PFSK-1 (cell line): ENCODE data around the gene TMED4.

ENCODE experiments used
- FOXP2 ChIP-seq: optimal IDR thresholded peaks from 2 replicates; pipeline ENCODE3; 2011; ENCODE audit warnings: borderline replicate concordance, control low read depth, inconsistent platforms; ENCODE audit not compliant: insufficient read depth; ENCODE audit errors: extremely low read length, extremely low read depth
- POLR2AphosphoS5 ChIP-seq: IDR thresholded peaks from 2 replicates; pipeline ENCODE4 v1.6.1; 2012; ENCODE audit warnings: low read depth, mild to moderate bottlenecking, control low read depth, low read length, moderate library complexity
- SIN3A ChIP-seq: IDR thresholded peaks from 2 replicates; pipeline ENCODE4 v1.6.1; 2012; ENCODE audit warnings: mild to moderate bottlenecking, low read length, moderate library complexity, borderline replicate concordance; ENCODE audit not compliant: insufficient read depth
- TAF1 ChIP-seq: IDR thresholded peaks from 2 replicates; pipeline ENCODE4 v1.6.1; 2012; ENCODE audit warnings: low read length, control low read depth, borderline replicate concordance; ENCODE audit not compliant: insufficient read depth
- TF ChIP-seq, protein P1 (sequence below), 2 experiments: IDR thresholded peaks; 2 replicates each; pipeline versions ENCODE4 v1.6.1 to v1.8.0; 2011 to 2012; ENCODE audit warnings: low read depth in 2 of 2, low read length in 2 of 2, control low read depth in 1 of 2, inconsistent platforms in 1 of 2, mild to moderate bottlenecking in 1 of 2, moderate library complexity in 1 of 2; ENCODE audit not compliant: insufficient read depth in 1 of 2

TMED4 gene

DNA sequence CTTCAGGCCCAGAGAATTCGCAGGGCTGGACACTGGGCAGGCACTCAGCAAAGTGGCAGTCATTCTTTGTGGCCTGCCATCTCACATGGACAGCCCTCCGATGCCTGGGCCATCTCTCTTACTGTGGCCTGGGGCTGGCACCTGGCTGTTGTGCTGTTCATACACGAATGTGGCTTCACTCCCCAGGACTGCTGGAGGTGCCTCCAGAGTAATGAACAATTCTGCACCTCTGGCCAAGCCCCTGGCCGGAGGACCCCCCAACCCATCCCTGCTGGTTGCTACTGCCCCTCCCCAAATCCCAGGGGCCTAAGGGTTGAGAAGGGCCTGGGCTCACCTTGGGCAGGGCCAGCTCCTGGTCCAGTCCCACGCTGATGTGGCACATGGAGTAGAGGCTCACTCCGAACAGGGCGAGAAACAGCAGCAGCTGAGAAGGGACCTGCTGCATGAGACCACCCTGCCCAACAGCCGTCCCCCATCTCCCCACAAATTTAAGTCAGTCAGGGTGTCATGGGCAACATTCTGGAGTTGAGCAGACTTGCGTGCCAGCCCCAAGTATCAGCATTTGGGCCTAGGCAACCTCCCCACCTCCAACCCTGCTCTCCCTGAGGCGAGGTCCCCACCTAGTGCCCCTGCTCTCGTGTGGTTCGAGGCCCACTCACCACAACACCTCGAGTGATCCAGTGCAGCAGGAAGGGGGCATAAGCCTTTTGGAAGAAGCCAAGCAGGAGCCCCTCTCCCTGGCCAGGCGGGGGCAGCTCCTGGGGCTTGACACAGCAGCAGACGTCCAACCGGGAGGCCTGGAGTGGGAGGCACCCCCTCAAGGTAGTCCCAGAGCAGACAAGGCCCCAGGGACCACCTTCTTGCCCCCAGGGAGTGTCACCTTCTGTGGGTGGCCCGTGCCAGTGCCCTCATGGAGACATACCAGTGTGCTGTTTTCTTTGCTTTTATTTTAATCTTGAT is 50.3 kb downstream of the TMED4 start:
- TF ChIP-seq POLR2AphosphoS5 (no peak), FOXP2 (no peak), TAF1 (no peak), SIN3A (no peak)
- TF ChIP-seq, protein P1, sequence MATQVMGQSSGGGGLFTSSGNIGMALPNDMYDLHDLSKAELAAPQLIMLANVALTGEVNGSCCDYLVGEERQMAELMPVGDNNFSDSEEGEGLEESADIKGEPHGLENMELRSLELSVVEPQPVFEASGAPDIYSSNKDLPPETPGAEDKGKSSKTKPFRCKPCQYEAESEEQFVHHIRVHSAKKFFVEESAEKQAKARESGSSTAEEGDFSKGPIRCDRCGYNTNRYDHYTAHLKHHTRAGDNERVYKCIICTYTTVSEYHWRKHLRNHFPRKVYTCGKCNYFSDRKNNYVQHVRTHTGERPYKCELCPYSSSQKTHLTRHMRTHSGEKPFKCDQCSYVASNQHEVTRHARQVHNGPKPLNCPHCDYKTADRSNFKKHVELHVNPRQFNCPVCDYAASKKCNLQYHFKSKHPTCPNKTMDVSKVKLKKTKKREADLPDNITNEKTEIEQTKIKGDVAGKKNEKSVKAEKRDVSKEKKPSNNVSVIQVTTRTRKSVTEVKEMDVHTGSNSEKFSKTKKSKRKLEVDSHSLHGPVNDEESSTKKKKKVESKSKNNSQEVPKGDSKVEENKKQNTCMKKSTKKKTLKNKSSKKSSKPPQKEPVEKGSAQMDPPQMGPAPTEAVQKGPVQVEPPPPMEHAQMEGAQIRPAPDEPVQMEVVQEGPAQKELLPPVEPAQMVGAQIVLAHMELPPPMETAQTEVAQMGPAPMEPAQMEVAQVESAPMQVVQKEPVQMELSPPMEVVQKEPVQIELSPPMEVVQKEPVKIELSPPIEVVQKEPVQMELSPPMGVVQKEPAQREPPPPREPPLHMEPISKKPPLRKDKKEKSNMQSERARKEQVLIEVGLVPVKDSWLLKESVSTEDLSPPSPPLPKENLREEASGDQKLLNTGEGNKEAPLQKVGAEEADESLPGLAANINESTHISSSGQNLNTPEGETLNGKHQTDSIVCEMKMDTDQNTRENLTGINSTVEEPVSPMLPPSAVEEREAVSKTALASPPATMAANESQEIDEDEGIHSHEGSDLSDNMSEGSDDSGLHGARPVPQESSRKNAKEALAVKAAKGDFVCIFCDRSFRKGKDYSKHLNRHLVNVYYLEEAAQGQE (IDR thresholded peaks at IDR 0.05; ENCODE audit: insufficient read depth in 1 of 2, low read depth in 2 of 2, low read length in 2 of 2): no peak

DNA sequence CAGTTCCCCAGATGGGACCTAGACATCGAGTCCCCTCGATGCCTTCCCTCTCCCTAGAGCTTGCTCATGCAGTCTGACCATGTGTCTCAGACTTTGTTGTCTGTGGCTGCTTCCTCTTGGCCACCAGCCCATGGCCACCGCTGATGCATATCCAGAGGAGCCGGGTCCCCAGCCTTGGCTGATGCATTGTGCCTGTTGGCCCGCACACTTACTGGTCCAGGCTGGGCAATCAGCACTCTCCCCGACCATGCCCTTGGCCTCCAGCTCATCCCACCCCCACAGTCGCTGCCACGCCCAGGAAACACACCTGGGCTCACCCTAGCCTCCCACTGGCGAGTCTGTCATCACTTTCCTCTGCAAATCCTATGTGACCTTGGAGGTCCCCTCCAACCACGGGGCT is 51.0 kb downstream of the TMED4 start:
- TF ChIP-seq, protein P1 (IDR thresholded peaks at IDR 0.05; ENCODE audit: insufficient read depth in 1 of 2, low read depth in 2 of 2, low read length in 2 of 2): no peak
- TF ChIP-seq POLR2AphosphoS5 (no peak), FOXP2 (no peak), SIN3A (no peak), TAF1 (no peak)
